Adipocyte (in vitro differentiated cells): ENCODE measurements around the gene TRPC4.
"Not testable (repeated sequence)": the region's sequence is repeated elsewhere in the genome, so short reads cannot be mapped to it uniquely, and the experiment has no call there.

ENCODE experiments used
- DNase-seq: peaks from one replicate; pipeline ENCODE4 v3.0.0-alpha.2; 2015; ENCODE audit warnings: low read depth
- H3K27me3 ChIP-seq: replicated peaks from 2 replicates; pipeline ENCODE4 v1.7.0; 2013; ENCODE audit warnings: mild to moderate bottlenecking, low read length, moderate library complexity; ENCODE audit not compliant: control insufficient read depth, insufficient read depth
- H3K36me3 ChIP-seq: 2 replicates; pipeline ENCODE4 v1.7.0; 2013; ENCODE audit warnings: low read length, mild to moderate bottlenecking, moderate library complexity; ENCODE audit not compliant: control insufficient read depth, insufficient read depth, severe bottlenecking
- H3K4me1 ChIP-seq: 2 replicates; pipeline ENCODE4 v1.7.0; 2013; ENCODE audit warnings: mild to moderate bottlenecking, low read length, moderate library complexity; ENCODE audit not compliant: control insufficient read depth, insufficient read depth
- H3K4me3 ChIP-seq: 2 replicates; pipeline ENCODE4 v1.7.0; 2013; ENCODE audit warnings: mild to moderate bottlenecking, low read length, moderate library complexity
- H3K9ac ChIP-seq: 2 replicates; pipeline ENCODE4 v1.7.0; 2013; ENCODE audit warnings: mild to moderate bottlenecking, low read length, moderate library complexity
- H3K9me3 ChIP-seq: 2 replicates; pipeline ENCODE4 v1.7.0; 2013; ENCODE audit warnings: mild to moderate bottlenecking, low read length, moderate library complexity; ENCODE audit not compliant: control insufficient read depth

Gene TRPC4

GRCh38 chr13:37601648-37602440 is 267.7 kb downstream of the TRPC4 start:
- DNase-seq = no peak

GRCh38 chr13:37599519-37599918 is 270.1 kb downstream of the TRPC4 start:
- Histone ChIP-seq H3K4me3 (no peak overlapping the region), H3K9me3 (no peaks in the 10 kb centered on the region)
- no peak for DNase-seq

More at GRCh38 chr13:37601648-37602440, 267.7 kb downstream of the TRPC4 start:
- no peak overlapping the region for H3K4me3 ChIP-seq
- no peaks in the 10 kb centered on the region for H3K36me3 ChIP-seq
- no peak overlapping the region for H3K9ac ChIP-seq
- H3K27me3 ChIP-seq = no peaks in the 10 kb centered on the region
- no peaks in the 10 kb centered on the region for H3K9me3 ChIP-seq
- no peaks in the 10 kb centered on the region for H3K4me1 ChIP-seq

GRCh38 chr13:37598597-37598996 is 271.0 kb downstream of the TRPC4 start, which contains the start of gene POSTN:
POSTN (minus strand) TSS chr13:37598768; CDS start chr13:37598726, 42 bp downstream.
- H3K27me3 ChIP-seq = no peaks in the 10 kb centered on the region
- H3K4me3 ChIP-seq = no peak within 1 kb of the TSS
- peaks cover 10% of the 10 kb centered on the region for H3K4me1 ChIP-seq
- no peaks in the 10 kb centered on the region for H3K9me3 ChIP-seq
- DNase-seq = peak; percentile 40
- H3K36me3 ChIP-seq = no peaks in the 10 kb centered on the region
- H3K9ac ChIP-seq = no peak within 1 kb of the TSS

More at GRCh38 chr13:37599519-37599918, 270.1 kb downstream of the TRPC4 start:
- H3K9ac ChIP-seq = no peak overlapping the region
- H3K4me1 ChIP-seq = peaks cover 9% of the 10 kb centered on the region
- no peaks in the 10 kb centered on the region for H3K27me3 ChIP-seq
- no peaks in the 10 kb centered on the region for H3K36me3 ChIP-seq

DNA sequence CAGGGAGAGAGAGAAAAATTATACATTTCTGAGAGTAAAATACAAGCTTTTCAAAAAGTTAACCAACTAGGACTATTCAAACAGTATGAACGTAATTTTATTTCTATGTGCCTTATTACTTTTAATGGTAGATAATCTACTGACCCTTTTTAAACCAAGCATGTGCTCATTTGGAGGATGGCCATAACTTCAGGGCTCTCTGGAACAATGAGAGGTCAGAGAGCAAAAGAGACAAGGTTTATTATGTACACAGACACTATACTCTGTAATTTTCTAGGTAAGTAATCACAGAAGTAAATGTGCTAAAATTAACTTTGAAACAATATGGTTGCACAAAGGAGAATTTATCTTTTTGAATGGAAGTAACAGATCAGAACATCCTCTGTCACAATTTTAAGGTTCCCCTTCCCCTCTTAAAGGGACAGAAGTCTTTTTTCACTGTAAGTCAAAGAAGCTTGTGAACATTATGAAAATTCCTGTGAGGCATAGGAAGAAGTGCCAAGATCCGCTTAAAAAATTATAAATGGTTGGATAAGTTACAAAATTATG is 272.0 kb downstream of the TRPC4 start:
- no peak for DNase-seq
- Histone ChIP-seq H3K9me3 (no peaks in the 10 kb centered on the region), H3K4me1 (peaks cover 10% of the 10 kb centered on the region), H3K27me3 (no peaks in the 10 kb centered on the region), H3K9ac (peak overlapping the region; percentile 15), H3K36me3 (no peaks in the 10 kb centered on the region), H3K4me3 (no peak overlapping the region)

DNA sequence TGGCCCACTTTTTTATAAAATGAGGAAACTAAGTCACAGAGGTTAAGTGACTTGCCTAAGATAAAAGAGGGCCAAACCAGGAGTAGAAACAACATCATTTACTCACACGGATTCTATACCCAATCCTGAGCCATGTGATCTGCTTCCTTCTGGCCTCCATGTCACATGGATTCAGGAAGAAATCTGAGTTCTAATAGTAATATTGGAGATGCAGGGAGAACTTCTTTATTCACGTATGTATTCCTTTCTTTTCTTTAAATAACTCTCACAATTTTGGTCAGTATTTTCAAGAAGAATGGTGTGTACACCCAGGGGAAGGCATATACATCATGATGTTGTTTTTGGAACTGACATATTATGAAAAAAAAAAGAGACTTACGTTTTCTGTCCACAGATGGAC is 272.8 kb downstream of the TRPC4 start:
- no peaks in the 10 kb centered on the region for H3K36me3 ChIP-seq
- H3K9me3 ChIP-seq = no peaks in the 10 kb centered on the region
- H3K4me1 ChIP-seq = peaks cover 10% of the 10 kb centered on the region
- H3K9ac ChIP-seq = peak overlapping the region; percentile 15
- no peaks in the 10 kb centered on the region for H3K27me3 ChIP-seq
- H3K4me3 ChIP-seq = no peak overlapping the region
- no peak for DNase-seq

DNA sequence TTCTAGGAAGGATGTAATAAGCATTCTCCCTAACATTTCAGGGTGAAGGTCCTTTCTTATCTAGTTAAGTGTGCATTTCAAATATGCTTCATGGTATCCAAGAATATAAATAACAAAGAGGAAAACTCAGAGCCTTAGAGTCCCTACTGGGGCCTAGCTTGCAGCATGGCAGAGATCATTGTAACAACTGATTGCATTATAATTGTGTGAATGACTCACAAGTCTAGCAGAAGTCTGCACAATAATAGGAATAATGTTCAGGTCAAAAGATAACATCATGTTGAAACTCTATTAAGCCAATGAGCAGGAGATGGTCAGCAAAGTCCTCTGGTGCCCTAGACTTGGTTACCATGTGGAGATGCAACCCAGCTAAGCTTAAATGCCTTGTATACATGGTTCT is 274.4 kb downstream of the TRPC4 start:
- Histone ChIP-seq H3K9me3 (no peaks in the 10 kb centered on the region), H3K9ac (no peak overlapping the region), H3K27me3 (no peaks in the 10 kb centered on the region), H3K4me1 (peaks cover 10% of the 10 kb centered on the region), H3K36me3 (no peaks in the 10 kb centered on the region), H3K4me3 (no peak overlapping the region)
- DNase-seq = peak; percentile 57

GRCh38 chr13:37594550-37594949 is 275.0 kb downstream of the TRPC4 start:
- H3K9me3 ChIP-seq = no peaks in the 10 kb centered on the region
- H3K4me3 ChIP-seq = no peak overlapping the region
- peaks cover 11% of the 10 kb centered on the region for H3K4me1 ChIP-seq
- H3K27me3 ChIP-seq = no peaks in the 10 kb centered on the region
- no peak for DNase-seq
- no peaks in the 10 kb centered on the region for H3K36me3 ChIP-seq
- H3K9ac ChIP-seq = no peak overlapping the region

DNA sequence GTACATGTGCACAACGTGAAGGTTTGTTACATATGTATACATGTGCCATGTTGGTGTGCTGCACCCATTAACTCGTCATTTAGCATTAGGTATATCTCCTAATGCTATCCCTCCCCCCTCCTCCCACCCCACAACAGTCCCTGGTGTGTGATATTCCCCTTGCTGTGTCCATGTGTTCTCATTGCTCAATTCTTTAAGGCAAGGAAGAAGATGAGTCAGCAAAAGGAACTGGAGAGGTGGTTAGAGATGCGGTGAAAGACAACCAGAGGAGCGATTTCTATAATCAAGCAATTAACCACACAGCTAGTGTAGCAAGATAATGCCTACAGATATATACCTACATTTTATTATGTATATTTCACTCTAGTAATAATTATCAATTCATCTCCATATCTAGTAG is 280.2 kb downstream of the TRPC4 start:
- H3K36me3 ChIP-seq, H3K4me1 ChIP-seq, H3K27me3 ChIP-seq, H3K9me3 ChIP-seq, H3K4me3 ChIP-seq, H3K9ac ChIP-seq, DNase-seq: not testable (repeated sequence)

DNA sequence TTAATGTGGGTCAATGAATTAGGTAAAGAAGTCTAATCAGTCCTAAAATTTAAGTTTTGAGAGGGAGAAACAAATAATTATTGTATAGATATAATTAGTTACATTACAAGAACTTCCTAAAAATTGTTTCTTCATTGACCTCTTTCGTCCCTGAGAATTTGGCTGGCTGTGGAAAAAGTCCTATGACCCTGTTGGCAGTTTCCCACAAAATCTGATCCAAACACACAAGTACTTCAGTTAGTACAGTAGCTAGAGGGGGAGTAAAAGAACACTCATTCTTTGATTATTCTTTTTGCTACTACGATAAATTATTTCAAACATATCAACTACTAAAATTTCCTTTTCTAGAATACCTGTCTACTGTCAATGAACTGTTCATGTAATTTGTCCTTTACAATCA is 282.3 kb downstream of the TRPC4 start:
- no peak for DNase-seq
- no peaks in the 10 kb centered on the region for H3K9me3 ChIP-seq
- H3K9ac ChIP-seq = no peak overlapping the region
- no peaks in the 10 kb centered on the region for H3K36me3 ChIP-seq
- peaks cover 4% of the 10 kb centered on the region for H3K4me1 ChIP-seq
- H3K4me3 ChIP-seq = no peak overlapping the region
- no peaks in the 10 kb centered on the region for H3K27me3 ChIP-seq
